HFFc6 (cell line): ENCODE data around the gene DUSP12. TPM values are rescaled to one million over a fixed set of nuclear protein-coding genes. Genes with fewer than 3 reads are reported as not detected.

Experiments
- DNase-seq: peaks from one replicate; pipeline ENCODE4 v3.0.0-alpha.2; 2018
- H3K27ac Mint-ChIP-seq: 2 replicates; pipeline ENCODE4 v1.8.0; 2020; ENCODE audit warnings: mild to moderate bottlenecking, mixed read lengths
- H3K27me3 Mint-ChIP-seq: 2 replicates; pipeline ENCODE4 v1.8.0; 2021; ENCODE audit warnings: mild to moderate bottlenecking, moderate library complexity, mixed read lengths; ENCODE audit not compliant: insufficient read depth
- H3K36me3 Mint-ChIP-seq: 2 replicates; pipeline ENCODE4 v1.8.0; 2021; ENCODE audit warnings: low read depth, mixed read lengths
- H3K4me1 Mint-ChIP-seq: 2 replicates; pipeline ENCODE4 v1.8.0; 2020; ENCODE audit warnings: low read depth, mixed read lengths
- H3K4me3 Mint-ChIP-seq: 2 replicates; pipeline ENCODE4 v1.8.0; 2020; ENCODE audit warnings: mild to moderate bottlenecking, moderate library complexity, mixed read lengths
- H3K9me3 Mint-ChIP-seq: 2 replicates; pipeline ENCODE4 v1.8.0; 2020; ENCODE audit warnings: mild to moderate bottlenecking, mixed read lengths
- total RNA-seq, 6 experiments: library from RNA; stranded (reverse); fragmentation: NEBNext Ultra II Directional; extraction: Animal tissue kit (Norgen Biotek cat#: 25700); gene quantifications; 2 replicates in 1 of 6; 3 replicates in 5 of 6; pipeline ENCODE4 v1.2.3, GENCODE V29; 2021
- TF ChIP-seq, protein P1 (sequence below): fragments of 200-600 bp; sonication (generic); IDR thresholded peaks from 2 replicates; pipeline ENCODE4 v1.5.0; 2021; ENCODE audit warnings: antibody characterized with exemption, mild to moderate bottlenecking

DUSP12 gene
- total RNA-seq, 6 experiments from 2014 or later: 31.9 to 38.0 (median 36.4) TPM

DNA sequence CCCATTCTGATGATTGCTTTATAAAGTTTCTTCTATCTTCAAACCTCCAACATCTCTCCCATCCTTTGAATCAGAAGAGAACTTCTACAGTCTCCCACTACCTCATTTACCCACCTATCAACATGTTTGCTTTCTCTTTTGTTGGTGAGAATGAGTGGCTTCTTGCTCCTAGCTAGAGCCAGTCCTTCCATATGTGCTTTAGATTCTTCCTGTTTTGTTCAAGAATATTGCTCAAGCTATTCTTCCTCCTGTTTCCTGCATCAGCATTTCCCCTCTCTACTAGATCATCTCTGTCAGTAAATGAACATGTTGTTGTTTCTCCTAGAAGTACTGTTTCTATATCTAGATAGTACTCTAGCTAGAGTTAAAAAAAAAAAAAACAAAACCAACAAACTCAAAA lies 22.8 kb downstream of the DUSP12 start:
- DNase-seq: no peak
- no peaks in the 10 kb centered on the region; the same call in 1 of the 2 replicates for H3K36me3 Mint-ChIP-seq
- H3K4me3 Mint-ChIP-seq: no peak overlapping the region
- peaks cover 25% of the 10 kb centered on the region for H3K4me1 Mint-ChIP-seq
- no peaks in the 10 kb centered on the region for H3K27me3 Mint-ChIP-seq
- no peaks in the 10 kb centered on the region for H3K9me3 Mint-ChIP-seq
- TF ChIP-seq, protein P1, sequence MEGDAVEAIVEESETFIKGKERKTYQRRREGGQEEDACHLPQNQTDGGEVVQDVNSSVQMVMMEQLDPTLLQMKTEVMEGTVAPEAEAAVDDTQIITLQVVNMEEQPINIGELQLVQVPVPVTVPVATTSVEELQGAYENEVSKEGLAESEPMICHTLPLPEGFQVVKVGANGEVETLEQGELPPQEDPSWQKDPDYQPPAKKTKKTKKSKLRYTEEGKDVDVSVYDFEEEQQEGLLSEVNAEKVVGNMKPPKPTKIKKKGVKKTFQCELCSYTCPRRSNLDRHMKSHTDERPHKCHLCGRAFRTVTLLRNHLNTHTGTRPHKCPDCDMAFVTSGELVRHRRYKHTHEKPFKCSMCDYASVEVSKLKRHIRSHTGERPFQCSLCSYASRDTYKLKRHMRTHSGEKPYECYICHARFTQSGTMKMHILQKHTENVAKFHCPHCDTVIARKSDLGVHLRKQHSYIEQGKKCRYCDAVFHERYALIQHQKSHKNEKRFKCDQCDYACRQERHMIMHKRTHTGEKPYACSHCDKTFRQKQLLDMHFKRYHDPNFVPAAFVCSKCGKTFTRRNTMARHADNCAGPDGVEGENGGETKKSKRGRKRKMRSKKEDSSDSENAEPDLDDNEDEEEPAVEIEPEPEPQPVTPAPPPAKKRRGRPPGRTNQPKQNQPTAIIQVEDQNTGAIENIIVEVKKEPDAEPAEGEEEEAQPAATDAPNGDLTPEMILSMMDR: no peak
- no peak overlapping the region for H3K27ac Mint-ChIP-seq

DNA sequence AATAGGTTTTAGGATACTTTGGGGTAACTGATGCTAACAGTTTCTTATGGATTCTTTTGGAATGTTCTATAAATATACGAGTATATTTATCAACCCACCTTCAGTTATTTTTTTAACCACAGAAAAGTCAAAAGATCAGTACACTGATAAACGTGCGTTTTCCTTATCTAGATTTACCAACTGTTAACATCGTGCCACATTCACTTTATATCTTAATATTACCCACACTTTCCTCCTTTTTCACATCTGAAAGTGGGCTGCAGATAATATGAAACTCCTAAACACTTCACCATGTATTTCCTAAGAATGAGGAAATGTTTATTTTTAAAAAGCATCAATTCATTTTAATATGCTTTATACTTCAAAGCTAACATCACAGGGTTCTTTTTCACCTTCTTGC lies 24.2 kb downstream of the DUSP12 start:
- H3K4me3 Mint-ChIP-seq: no peak overlapping the region
- H3K4me1 Mint-ChIP-seq: peaks cover 17% of the 10 kb centered on the region
- no peak for DNase-seq
- TF ChIP-seq, protein P1: no peak
- no peaks in the 10 kb centered on the region for H3K9me3 Mint-ChIP-seq
- no peaks in the 10 kb centered on the region; the same call in 1 of the 2 replicates for H3K36me3 Mint-ChIP-seq
- H3K27ac Mint-ChIP-seq: no peak overlapping the region
- no peaks in the 10 kb centered on the region for H3K27me3 Mint-ChIP-seq

DNA sequence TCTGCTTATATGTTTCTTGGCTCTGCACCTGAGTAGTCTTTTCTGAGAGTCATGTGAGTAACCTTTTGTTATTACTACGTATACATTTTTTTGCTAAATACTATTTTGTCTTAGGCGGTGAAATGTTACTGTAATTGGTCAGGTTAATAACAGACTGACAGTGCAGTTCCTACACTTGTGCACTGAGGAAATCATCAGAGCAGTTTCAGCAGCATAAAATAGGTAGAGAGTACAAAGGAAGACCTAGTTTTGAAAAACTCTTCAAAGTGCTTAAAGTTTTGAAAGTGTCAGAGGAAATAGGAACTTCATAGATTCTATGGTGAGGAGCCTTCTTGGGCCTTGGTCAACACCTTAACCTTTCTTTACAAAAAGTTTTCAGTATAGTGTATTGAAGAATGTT lies 27.7 kb downstream of the DUSP12 start:
- H3K27me3 Mint-ChIP-seq: no peaks in the 10 kb centered on the region
- no peak overlapping the region for H3K4me3 Mint-ChIP-seq
- no peak overlapping the region for H3K27ac Mint-ChIP-seq
- no peaks in the 10 kb centered on the region for H3K9me3 Mint-ChIP-seq
- peaks cover 18% of the 10 kb centered on the region for H3K4me1 Mint-ChIP-seq
- no peaks in the 10 kb centered on the region for H3K36me3 Mint-ChIP-seq
- TF ChIP-seq, protein P1: no peak
- DNase-seq: no peak

DNA sequence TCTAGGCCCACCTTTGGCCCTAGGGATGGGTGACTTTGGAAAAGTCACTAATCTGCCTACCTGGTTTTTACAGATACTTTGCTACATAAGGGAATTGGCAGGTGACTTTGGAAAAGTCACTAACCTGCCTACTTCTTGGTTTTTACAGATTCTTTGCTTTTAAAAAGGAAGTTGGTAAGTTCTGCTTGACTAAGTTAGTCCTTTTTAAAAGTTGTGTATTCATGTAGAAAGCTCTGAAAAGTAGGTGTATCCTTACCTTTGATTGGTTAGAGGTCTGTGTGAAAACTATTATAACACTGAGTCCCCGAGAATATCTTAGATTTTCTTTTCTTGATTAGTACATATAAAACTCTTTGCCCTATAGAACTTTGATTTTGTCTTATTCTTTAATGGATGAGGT lies 28.9 kb downstream of the DUSP12 start:
- peaks cover 24% of the 10 kb centered on the region for H3K4me1 Mint-ChIP-seq
- no peaks in the 10 kb centered on the region for H3K36me3 Mint-ChIP-seq
- H3K4me3 Mint-ChIP-seq: no peak overlapping the region
- DNase-seq: no peak
- H3K27ac Mint-ChIP-seq: no peak overlapping the region; the same call in 1 of the 2 replicates
- H3K9me3 Mint-ChIP-seq: no peaks in the 10 kb centered on the region
- TF ChIP-seq, protein P1: no peak
- no peaks in the 10 kb centered on the region for H3K27me3 Mint-ChIP-seq

DNA sequence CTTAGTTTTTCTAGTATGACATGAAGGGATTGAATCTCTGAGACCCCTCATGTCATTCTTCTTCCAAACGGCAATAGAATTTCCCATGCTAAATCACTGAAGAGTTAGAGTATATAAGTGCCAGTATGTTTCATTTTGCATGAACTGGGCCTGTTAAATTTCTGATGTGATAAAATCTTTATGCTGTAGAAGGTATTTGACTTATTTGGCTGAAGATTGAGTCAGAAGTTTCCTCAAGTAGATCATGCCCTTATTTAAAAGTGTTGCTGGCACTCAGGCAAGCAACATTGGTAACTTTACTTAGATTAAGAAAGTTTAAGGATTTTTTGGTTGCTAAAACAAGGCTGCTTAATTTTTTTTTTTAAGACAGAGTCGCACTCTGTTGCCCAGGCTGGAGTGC lies 29.8 kb downstream of the DUSP12 start:
- H3K9me3 Mint-ChIP-seq: no peaks in the 10 kb centered on the region
- H3K27me3 Mint-ChIP-seq: no peaks in the 10 kb centered on the region
- peaks cover 24% of the 10 kb centered on the region for H3K4me1 Mint-ChIP-seq
- no peak overlapping the region; the same call in 1 of the 2 replicates for H3K4me3 Mint-ChIP-seq
- H3K27ac Mint-ChIP-seq: 0 out of 2 replicates have a peak overlapping the region, but pooled peaks have one; percentile 4
- H3K36me3 Mint-ChIP-seq: no peaks in the 10 kb centered on the region
- TF ChIP-seq, protein P1: no peak
- peak; percentile 33 for DNase-seq

DNA sequence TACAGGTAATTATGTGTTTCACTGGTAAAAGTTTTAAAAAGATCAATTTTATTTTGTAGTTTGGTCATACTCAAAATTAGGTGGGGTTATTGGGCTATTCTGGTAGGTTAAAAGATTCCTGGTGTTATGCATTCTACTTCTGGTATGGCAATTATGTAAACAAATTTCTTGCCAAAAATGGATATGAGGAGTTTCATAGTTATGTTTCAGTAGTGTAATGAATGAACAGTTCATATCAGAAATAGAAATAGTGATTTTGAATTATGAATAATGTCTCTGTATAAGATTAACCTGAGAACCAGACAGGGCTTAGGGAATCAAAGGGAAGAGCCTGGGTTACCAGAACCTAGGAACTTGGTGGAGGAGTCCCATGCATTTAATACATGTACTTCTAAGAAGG lies 32.4 kb downstream of the DUSP12 start:
- peak overlapping the region; percentile 43 for H3K4me3 Mint-ChIP-seq
- no peaks in the 10 kb centered on the region for H3K9me3 Mint-ChIP-seq
- H3K27ac Mint-ChIP-seq: peak overlapping the region; percentile 37; the same call in 1 of the 2 replicates
- peak; percentile 7 for DNase-seq
- H3K36me3 Mint-ChIP-seq: peaks cover 8% of the 10 kb centered on the region
- TF ChIP-seq, protein P1: no peak
- peaks cover 24% of the 10 kb centered on the region for H3K4me1 Mint-ChIP-seq
- H3K27me3 Mint-ChIP-seq: no peaks in the 10 kb centered on the region
